Measurements from ENCODE around the gene RANBP17.

DNA sequence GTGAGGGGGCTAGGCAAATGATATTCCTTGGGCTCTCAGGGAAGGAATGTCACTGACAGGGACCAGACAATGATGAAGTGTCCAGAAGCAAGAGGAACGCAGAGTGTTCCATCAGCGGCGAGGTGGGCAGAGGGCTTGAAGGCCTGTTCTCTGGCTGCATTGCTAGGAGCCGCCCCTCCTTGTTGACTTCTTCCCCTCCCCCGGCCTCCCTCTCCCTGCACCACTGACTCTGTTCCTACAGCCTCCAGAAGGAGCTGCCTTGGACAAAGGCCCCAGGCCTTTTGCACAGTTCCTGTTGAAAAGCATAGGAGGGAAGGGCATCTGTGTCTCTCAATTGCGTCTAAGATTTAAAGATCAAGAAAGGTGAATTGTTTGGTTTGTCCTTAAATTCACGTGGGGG is 459.6 kb downstream of the RANBP17 start:
- TF ChIP-seq, protein P1, sequence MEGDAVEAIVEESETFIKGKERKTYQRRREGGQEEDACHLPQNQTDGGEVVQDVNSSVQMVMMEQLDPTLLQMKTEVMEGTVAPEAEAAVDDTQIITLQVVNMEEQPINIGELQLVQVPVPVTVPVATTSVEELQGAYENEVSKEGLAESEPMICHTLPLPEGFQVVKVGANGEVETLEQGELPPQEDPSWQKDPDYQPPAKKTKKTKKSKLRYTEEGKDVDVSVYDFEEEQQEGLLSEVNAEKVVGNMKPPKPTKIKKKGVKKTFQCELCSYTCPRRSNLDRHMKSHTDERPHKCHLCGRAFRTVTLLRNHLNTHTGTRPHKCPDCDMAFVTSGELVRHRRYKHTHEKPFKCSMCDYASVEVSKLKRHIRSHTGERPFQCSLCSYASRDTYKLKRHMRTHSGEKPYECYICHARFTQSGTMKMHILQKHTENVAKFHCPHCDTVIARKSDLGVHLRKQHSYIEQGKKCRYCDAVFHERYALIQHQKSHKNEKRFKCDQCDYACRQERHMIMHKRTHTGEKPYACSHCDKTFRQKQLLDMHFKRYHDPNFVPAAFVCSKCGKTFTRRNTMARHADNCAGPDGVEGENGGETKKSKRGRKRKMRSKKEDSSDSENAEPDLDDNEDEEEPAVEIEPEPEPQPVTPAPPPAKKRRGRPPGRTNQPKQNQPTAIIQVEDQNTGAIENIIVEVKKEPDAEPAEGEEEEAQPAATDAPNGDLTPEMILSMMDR (IDR thresholded peaks at IDR 0.05) = no peak
- TF ChIP-seq POLR2A (IDR thresholded peaks at IDR 0.05) = no peak
